HEK293 (cell line): ENCODE results near the gene CTXND2.
"Not testable (repeated sequence)": the region's sequence is repeated elsewhere in the genome, so short reads cannot be mapped to it uniquely, and the experiment has no call there.

Experiments used
- CTCF ChIA-PET: fragments of 350-600 bp; formaldehyde crosslinking; extraction: SDS; loops from one replicate; lab custom pipeline; 2021; ENCODE audit warnings: antibody characterized with exemption; lab: Yijun Ruan, JAX
- POLR2A ChIA-PET: fragments of 300-600 bp; formaldehyde crosslinking; extraction: SDS; loops from one replicate; lab custom pipeline; 2020; ENCODE audit warnings: antibody characterized with exemption, inconsistent platforms; lab: Yijun Ruan, JAX
- H3K27ac ChIP-seq: fragments of 200-500 bp; sonication (Bioruptor generic); 2 replicates; pipeline ENCODE4 v1.5.1; 2014; ENCODE audit warnings: low read depth, low read length, control low read depth, inconsistent platforms; ENCODE audit errors: extremely low read depth
- H3K36me3 ChIP-seq, 2 experiments: fragments of 200-500 bp in 1 of 2; sonication (Bioruptor generic) in 1 of 2; 1 replicate in 1 of 2; 2 replicates in 1 of 2; pipeline ENCODE4 v1.5.1; 2014 to 2017; ENCODE audit warnings: inconsistent platforms in 2 of 2, low read length in 2 of 2; ENCODE audit not compliant: control insufficient read depth in 2 of 2, insufficient read depth in 1 of 2
- H3K4me1 ChIP-seq: fragments of 200-500 bp; sonication (Bioruptor generic); 2 replicates; pipeline ENCODE4 v1.5.1; 2014; ENCODE audit warnings: mild to moderate bottlenecking, low read length, inconsistent platforms; ENCODE audit not compliant: control insufficient read depth, insufficient read depth
- H3K4me3 ChIP-seq: 2 replicates; pipeline ENCODE4 v1.5.1; 2011; ENCODE audit warnings: low read depth, mild to moderate bottlenecking, control low read depth, low read length, moderate library complexity
- H3K9me3 ChIP-seq: fragments of 200-500 bp; sonication (Bioruptor generic); 2 replicates; pipeline ENCODE4 v1.5.1; 2014; ENCODE audit warnings: low read depth, low read length, inconsistent platforms; ENCODE audit not compliant: control insufficient read depth, insufficient read depth
- ELK4 ChIP-seq: IDR thresholded peaks from 2 replicates; pipeline ENCODE4 v1.6.1; 2011; ENCODE audit warnings: mild to moderate bottlenecking, low read depth, low read length, borderline replicate concordance
- KLF16 ChIP-seq: fragments of 450-650 bp; formaldehyde crosslinking; IDR thresholded peaks from 2 replicates; pipeline ENCODE4 v1.5.1; 2017; ENCODE audit warnings: missing biosample characterization, missing genetic modification characterization
- SP3 ChIP-seq: fragments of 450-650 bp; formaldehyde crosslinking; IDR thresholded peaks from 2 replicates; pipeline ENCODE4 v1.5.1; 2016; ENCODE audit warnings: missing biosample characterization, missing genetic modification characterization
- SP7 ChIP-seq: fragments of 450-650 bp; formaldehyde crosslinking; IDR thresholded peaks from 2 replicates; pipeline ENCODE4 v1.5.1; 2016; ENCODE audit warnings: missing biosample characterization, missing genetic modification characterization
- ZBTB1 ChIP-seq: fragments of 450-650 bp; formaldehyde crosslinking; IDR thresholded peaks from 2 replicates; pipeline ENCODE4 v1.5.1; 2016; ENCODE audit warnings: missing biosample characterization, missing genetic modification characterization
- ZBTB17 ChIP-seq: fragments of 450-650 bp; formaldehyde crosslinking; IDR thresholded peaks from 2 replicates; pipeline ENCODE4 v1.5.1; 2016; ENCODE audit warnings: missing biosample characterization, missing genetic modification characterization
- ZBTB48 ChIP-seq: fragments of 450-650 bp; formaldehyde crosslinking; IDR thresholded peaks from 2 replicates; pipeline ENCODE4 v1.5.1; 2016; ENCODE audit warnings: missing biosample characterization, missing genetic modification characterization
- ZEB2 ChIP-seq: fragments of 450-650 bp; formaldehyde crosslinking; IDR thresholded peaks from 2 replicates; pipeline ENCODE4 v1.5.1; 2016; ENCODE audit warnings: missing biosample characterization, missing genetic modification characterization
- ZFHX2 ChIP-seq: fragments of 450-650 bp; formaldehyde crosslinking; conservative IDR thresholded peaks from 2 replicates; pipeline ENCODE4 v1.5.1; 2016; ENCODE audit warnings: missing biosample characterization, missing genetic modification characterization
- ZNF140 ChIP-seq: fragments of 450-650 bp; formaldehyde crosslinking; IDR thresholded peaks from 2 replicates; pipeline ENCODE4 v1.5.1; 2016; ENCODE audit warnings: missing biosample characterization, missing genetic modification characterization
- ZNF202 ChIP-seq: fragments of 450-650 bp; formaldehyde crosslinking; IDR thresholded peaks from 2 replicates; pipeline ENCODE4 v1.5.1; 2016; ENCODE audit warnings: missing biosample characterization, missing genetic modification characterization, borderline replicate concordance
- ZNF302 ChIP-seq: fragments of 450-650 bp; formaldehyde crosslinking; IDR thresholded peaks from 2 replicates; pipeline ENCODE4 v1.5.1; 2016; ENCODE audit warnings: missing biosample characterization, missing genetic modification characterization, low read depth
- ZNF324 ChIP-seq: fragments of 450-650 bp; formaldehyde crosslinking; IDR thresholded peaks from 2 replicates; pipeline ENCODE4 v1.5.1; 2016; ENCODE audit warnings: missing biosample characterization, missing genetic modification characterization
- ZNF416 ChIP-seq: fragments of 450-650 bp; formaldehyde crosslinking; IDR thresholded peaks from 2 replicates; pipeline ENCODE4 v1.5.1; 2016; ENCODE audit warnings: missing biosample characterization, missing genetic modification characterization
- ZNF423 ChIP-seq: fragments of 450-650 bp; formaldehyde crosslinking; IDR thresholded peaks from 2 replicates; pipeline ENCODE4 v1.5.1; 2016; ENCODE audit warnings: missing biosample characterization, missing genetic modification characterization
- ZNF529 ChIP-seq: fragments of 450-650 bp; formaldehyde crosslinking; IDR thresholded peaks from 2 replicates; pipeline ENCODE4 v1.5.1; 2017; ENCODE audit warnings: missing genetic modification characterization, missing biosample characterization; ENCODE audit not compliant: insufficient replicate concordance
- ZNF544 ChIP-seq: fragments of 450-650 bp; formaldehyde crosslinking; IDR thresholded peaks from 2 replicates; pipeline ENCODE4 v1.5.0; 2017; ENCODE audit warnings: missing biosample characterization, missing genetic modification characterization
- ZNF558 ChIP-seq: fragments of 450-650 bp; formaldehyde crosslinking; IDR thresholded peaks from 2 replicates; pipeline ENCODE4 v1.5.1; 2016; ENCODE audit warnings: missing biosample characterization, missing genetic modification characterization
- ZNF560 ChIP-seq: fragments of 450-650 bp; formaldehyde crosslinking; IDR thresholded peaks from 2 replicates; pipeline ENCODE4 v1.5.1; 2017; ENCODE audit warnings: missing biosample characterization, missing genetic modification characterization, borderline replicate concordance
- ZNF561 ChIP-seq: fragments of 450-650 bp; IDR thresholded peaks from 2 replicates; pipeline ENCODE4 v1.5.1; 2018; ENCODE audit warnings: missing biosample characterization, missing genetic modification characterization, borderline replicate concordance
- ZNF585B ChIP-seq: fragments of 450-650 bp; formaldehyde crosslinking; IDR thresholded peaks from 2 replicates; pipeline ENCODE4 v1.5.1; 2016; ENCODE audit warnings: missing biosample characterization, missing genetic modification characterization
- ZNF596 ChIP-seq: fragments of 450-650 bp; IDR thresholded peaks from 2 replicates; pipeline ENCODE4 v1.5.0; 2018; ENCODE audit warnings: missing biosample characterization, mild to moderate bottlenecking, missing genetic modification characterization, moderate library complexity
- ZNF629 ChIP-seq: fragments of 450-650 bp; formaldehyde crosslinking; IDR thresholded peaks from 2 replicates; pipeline ENCODE4 v1.5.1; 2017; ENCODE audit warnings: missing biosample characterization, missing genetic modification characterization
- ZNF658 ChIP-seq: fragments of 450-650 bp; formaldehyde crosslinking; IDR thresholded peaks from 2 replicates; pipeline ENCODE4; 2016; ENCODE audit warnings: missing biosample characterization, missing genetic modification characterization
- ZNF701 ChIP-seq: fragments of 450-650 bp; formaldehyde crosslinking; IDR thresholded peaks from 2 replicates; pipeline ENCODE4 v1.5.1; 2016; ENCODE audit warnings: missing biosample characterization, missing genetic modification characterization
- ZNF768 ChIP-seq: fragments of 450-650 bp; formaldehyde crosslinking; IDR thresholded peaks from 2 replicates; pipeline ENCODE4 v1.5.1; 2018; ENCODE audit warnings: missing biosample characterization, mild to moderate bottlenecking, missing genetic modification characterization
- ZNF792 ChIP-seq: fragments of 450-650 bp; formaldehyde crosslinking; IDR thresholded peaks from 2 replicates; pipeline ENCODE4 v1.5.1; 2016; ENCODE audit warnings: missing biosample characterization, missing genetic modification characterization

The CTXND2 gene

DNA sequence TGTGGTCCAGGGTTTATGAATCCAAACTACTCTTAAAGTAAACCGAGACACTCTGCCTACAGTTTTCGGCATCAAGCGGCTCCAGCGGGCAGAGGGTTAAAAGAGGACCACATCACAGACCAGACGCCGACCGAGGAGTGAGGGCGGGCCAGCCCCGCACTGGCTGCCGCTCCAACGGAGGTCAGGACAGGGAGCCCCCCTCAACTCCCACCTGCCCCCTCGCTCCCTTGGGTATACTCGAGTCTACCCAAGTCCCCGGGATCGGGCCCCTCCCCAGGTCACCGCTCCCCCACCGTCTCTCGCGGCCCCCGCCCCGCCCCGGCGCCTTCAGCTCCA is 10.8 kb upstream of the CTXND2 start (continued):
- no peak for TF ChIP-seq ZNF560 (tag by site-specific recombination)
- no peak for TF ChIP-seq ZBTB17
- TF ChIP-seq ZNF423 = 0 out of 2 replicates have a peak, but pooled peaks have one; percentile 30
- TF ChIP-seq SP7 (tag by site-specific recombination) = no peak
- no peak for TF ChIP-seq ZNF629 (tag by site-specific recombination)
- no peak for TF ChIP-seq ZNF558 (tag by site-specific recombination)
- TF ChIP-seq ELK4 = no peak
- TF ChIP-seq ZNF302 = no peak
- no peak for TF ChIP-seq ZNF792 (tag by site-specific recombination)
- TF ChIP-seq ZBTB48 (tag by site-specific recombination) = peak; percentile 46; the same call in 1 of the 2 replicates
- no peak for TF ChIP-seq ZBTB1 (tag by site-specific recombination)
- TF ChIP-seq ZNF596 (tag by site-specific recombination) = no peak
- TF ChIP-seq ZNF202 (tag by site-specific recombination) = no peak
- no peak for TF ChIP-seq ZNF416 (tag by site-specific recombination)
- peak; percentile 48; the same call in 1 of the 2 replicates for TF ChIP-seq KLF16 (tag by site-specific recombination)
- no peak for TF ChIP-seq SP3 (tag by site-specific recombination)
- TF ChIP-seq ZNF561 (tag by site-specific recombination) = no peak
- TF ChIP-seq ZNF768 = no peak
- no peak for TF ChIP-seq ZNF140 (tag by site-specific recombination)
- no peak for TF ChIP-seq ZEB2 (tag by site-specific recombination)
- no peak for TF ChIP-seq ZNF544 (tag by site-specific recombination)
- no peak for TF ChIP-seq ZNF701 (tag by site-specific recombination)
- TF ChIP-seq ZFHX2 (tag by site-specific recombination) = peak; percentile 32; the same call in 1 of the 2 replicates
- TF ChIP-seq ZNF324 = no peak
- no peak for TF ChIP-seq ZNF585B (tag by site-specific recombination)
- no peak for TF ChIP-seq ZNF658 (tag by site-specific recombination)

DNA sequence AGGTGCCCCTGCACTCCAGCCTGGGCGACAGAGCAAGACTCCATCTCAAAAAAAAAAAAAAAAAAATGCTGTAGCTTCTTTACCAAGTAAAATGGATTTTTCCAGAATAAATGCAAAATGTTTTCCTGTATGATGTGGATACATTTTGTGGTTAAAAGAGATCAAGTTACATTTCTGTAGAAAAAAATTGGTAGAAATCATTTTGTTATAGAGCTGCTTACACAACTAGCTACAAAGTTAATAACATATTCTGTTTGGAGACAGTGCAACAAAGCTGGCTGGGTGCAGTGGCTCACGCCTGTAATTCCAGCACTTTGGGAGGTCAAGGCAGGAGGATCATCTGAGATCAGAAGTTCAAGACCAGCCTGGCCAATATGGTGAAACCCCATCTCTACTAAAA is 8.0 kb upstream of the CTXND2 start:
- CTCF ChIA-PET = interaction anchor here (0.6 to 0.8 kb wide), 4 partner anchors 16 to 307 kb away, joined by 3 to 15 read pairs (median 6); no protein-coding TSS in a partner anchor
- H3K9me3 ChIP-seq, H3K4me1 ChIP-seq, H3K36me3 ChIP-seq, H3K27ac ChIP-seq, POLR2A ChIA-PET, H3K4me3 ChIP-seq: not testable (repeated sequence)

DNA sequence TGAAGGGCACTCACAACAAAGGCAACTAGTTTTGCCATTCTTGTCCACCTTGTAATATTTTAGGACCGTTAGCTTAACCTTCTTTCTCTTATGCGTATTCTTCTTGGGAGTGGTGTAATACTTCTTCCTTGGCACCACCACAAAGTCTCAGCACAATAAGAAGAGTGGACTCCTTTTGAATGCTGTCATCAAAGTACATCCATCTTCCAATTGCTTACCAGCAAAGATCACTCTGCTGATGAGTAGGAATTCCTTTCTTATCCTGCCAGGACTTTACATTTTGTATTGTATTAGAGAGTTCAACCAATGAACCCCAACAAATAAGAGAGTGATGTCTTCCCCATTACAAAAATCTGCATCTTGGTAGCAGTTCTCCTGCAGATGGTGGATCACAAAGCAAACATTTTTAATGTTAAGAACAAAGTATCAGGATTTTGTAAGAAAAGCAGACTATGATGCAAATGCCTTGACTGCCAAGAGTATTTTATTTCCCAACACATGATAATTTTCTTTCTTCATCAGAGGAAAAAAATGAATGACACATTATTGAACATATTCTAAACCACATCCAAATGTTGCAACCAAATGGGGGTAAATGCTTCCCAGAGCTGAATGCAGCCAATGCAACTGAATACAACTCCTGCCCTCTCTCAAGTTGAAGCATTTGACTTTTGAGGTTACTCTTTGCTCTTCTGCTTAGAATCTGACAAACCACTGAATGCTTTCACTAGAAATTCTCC is 5.4 kb upstream of the CTXND2 start:
- POLR2A ChIA-PET = no interaction called here
- H3K4me3 ChIP-seq = no peak overlapping the region
- TF ChIP-seq ZNF529 = no peak
- TF ChIP-seq, all 188 proteins: peak for 0
- Histone ChIP-seq H3K27ac (no peak overlapping the region), H3K36me3 (no peaks in the 10 kb centered on the region), H3K4me1 (no peaks in the 10 kb centered on the region), H3K9me3 (no peaks in the 10 kb centered on the region)
- CTCF ChIA-PET = interaction anchor here (0.6 kb wide), 2 partner anchors 19 to 216 kb away, joined by 3 to 4 read pairs; no protein-coding TSS in a partner anchor

- not testable (repeated sequence) for H3K27ac ChIP-seq, H3K4me3 ChIP-seq, H3K36me3 ChIP-seq, H3K4me1 ChIP-seq, H3K9me3 ChIP-seq
- ChIA-PET CTCF (interaction anchor here (0.6 to 2.3 kb wide), 3 partner anchors 12 to 70 kb away, joined by 3 to 16 read pairs (median 3); no protein-coding TSS in a partner anchor), POLR2A (interaction anchor here (0.6 kb wide), 1 partner anchor 317 kb away, joined by 3 read pairs; no protein-coding TSS in a partner anchor)
These were observed 3.8 kb upstream of the CTXND2 start for GRCh38 chr1:150883121-150883520.
